Dermis lymphatic vessel endothelial cell (primary cell): ENCODE results near the gene LCNL1. TPM values are rescaled to one million over a fixed set of nuclear protein-coding genes. Genes with fewer than 3 reads are reported as not detected.

Source experiments
- total RNA-seq: library from RNA; depleted of rRNA; stranded (reverse); fragments of >200 nt; gene quantifications from 2 replicates; pipeline ENCODE4 v1.2.1, GENCODE V29; 2014

The LCNL1 gene
- under 0.01 TPM in 1 of 2 replicates, not detected in the other for total RNA-seq

DNA sequence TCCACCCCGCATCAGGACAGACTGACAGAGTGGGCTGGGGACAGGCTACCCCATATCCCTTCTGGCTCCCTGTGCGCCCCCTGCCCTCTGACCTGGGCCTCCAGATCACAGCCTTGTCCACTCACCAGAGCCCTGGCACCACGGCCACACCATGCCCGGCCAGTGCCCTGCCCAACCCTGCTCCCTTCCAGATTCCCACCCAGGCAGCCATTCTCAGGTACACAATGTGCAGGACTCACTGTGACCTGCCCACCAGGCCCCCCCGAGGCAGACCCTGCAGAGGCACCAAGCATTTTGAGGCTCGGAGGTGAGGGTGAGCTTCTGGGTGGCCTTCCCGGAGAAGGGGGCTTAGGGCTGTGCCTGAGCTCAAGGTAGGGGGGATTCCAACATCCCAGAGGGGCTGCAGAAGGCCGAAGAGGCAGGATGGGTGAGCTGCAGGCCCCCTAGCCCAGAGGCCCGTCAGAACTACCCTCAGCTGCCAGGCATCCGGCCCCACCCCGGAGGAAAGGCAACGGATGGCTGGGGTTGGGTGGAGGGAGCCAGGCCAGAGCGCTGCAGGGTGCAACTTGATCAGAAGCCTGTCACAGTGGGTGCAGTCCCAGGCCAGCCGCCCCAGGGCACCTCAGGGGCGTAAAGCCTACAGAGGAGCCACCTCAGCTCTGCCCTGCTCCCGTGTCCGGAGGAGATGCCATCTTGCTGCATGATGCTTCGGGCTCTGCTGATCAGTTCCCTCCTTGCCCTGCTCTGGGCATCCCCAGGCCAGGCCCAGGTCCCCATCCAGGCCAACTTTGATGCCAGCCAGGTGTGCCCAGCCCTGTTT is at the start of gene LCNL1:
LCNL1 (plus strand) TSS at position 762 of the 820 bp plus-strand sequence. CDS start 594 bp downstream, outside the sequence.

DNA sequence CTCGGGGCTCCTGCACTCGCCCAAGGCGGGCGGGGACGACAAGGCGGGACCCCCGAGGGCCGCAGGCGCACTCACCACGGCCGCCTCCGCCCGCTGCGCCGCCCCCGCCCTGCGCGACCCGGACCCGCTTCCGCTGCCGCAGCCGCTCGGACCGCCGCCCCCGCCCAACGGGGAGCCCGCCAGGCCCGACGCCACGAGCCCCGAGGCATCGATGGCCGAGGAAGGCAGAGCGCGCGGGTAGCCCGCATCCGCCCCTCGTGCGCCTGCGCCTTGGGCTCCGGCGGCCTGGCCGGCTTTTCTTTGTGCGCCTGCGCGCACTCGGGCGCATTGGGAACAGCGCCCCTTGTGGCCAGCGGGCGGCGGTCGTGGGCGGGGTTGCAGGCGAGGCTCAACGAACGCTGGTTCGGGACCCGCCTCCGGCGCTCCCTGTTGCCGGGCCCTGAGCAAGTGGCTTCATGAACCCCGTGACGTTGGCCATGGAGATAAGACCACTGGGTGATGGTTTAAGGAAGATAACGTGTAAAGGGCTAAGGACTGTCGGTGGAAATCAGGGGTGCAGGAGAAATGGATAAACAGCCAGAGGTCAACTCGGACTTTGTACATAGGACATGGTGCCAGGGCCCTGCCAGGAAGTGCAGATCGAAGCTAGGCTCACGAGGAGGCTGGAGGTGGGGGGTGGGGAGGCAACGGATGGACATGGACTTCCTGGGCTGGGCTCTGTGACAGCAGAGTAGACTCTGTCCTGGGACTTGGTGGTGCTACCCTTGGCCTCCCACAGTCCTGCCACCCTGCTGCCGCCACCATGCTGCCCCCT is 38.1 kb upstream of the LCNL1 start, which contains the start of the genes C8G and FBXW5:
C8G (plus strand) TSS at position 725 of the 814 bp plus-strand sequence; CDS start at position 803, 78 bp downstream.
FBXW5 (minus strand) TSS at position 220 of the 814 bp plus-strand sequence. CDS start 655 bp downstream, outside the sequence.

DNA sequence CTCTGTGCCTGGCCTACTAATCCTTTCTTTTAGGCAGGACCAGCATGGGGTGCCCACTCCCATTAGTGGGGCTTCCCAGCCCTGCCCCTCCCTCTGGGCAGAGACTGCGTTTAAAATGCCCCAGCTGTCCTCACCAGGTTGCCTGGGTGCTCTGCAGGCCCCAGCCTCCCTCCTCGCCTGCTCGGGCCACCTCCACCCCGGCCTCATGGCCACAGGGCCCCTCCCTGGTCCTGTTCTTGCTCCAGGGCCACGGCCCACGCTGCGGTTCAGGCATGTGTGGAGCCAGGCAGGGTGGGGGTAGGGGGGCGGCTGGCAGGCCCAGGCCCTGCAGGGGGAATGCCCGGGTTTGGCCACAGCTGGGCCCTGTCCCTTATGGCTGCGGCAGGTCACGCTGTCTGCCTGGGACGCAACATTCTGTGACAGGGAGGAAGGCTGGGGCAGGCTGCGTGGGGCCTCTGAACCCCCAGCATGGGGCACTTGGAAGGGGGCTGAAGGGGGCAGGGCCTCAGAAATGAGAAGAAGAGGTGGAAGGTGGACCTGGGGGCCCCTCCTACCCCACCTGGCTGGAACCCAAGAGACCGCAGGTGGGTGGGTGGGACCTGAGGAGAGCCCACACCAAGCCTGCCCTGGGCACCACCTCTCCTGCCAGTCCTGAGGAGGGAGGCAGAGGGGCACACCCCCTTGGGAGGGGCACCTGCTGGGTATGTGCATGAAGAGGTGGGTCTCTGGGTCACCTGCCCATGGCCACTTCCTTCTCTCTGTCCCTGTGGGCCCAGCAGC is 31.1 kb upstream of the LCNL1 start, which contains the start of gene LCN12:
LCN12 (plus strand) TSS at position 733 of the 780 bp plus-strand sequence. CDS start 55 bp downstream, outside the sequence.

DNA sequence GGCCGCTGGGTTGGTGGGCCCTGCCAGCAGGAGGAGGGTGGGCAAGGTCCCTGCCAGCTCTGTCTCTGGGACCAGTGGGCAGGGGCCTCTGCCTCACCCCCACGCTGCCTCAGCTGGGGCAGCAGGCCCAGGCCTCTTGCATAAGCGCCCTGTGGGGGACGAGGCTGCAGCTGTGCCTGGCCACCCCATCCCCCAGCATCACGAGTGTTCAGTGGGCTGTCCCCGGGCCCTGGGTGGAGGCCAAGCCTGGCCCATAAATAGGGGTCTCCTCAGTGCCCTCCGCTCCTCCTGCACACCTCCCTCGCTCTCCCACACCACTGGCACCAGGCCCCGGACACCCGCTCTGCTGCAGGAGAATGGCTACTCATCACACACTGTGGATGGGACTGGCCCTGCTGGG is 5.6 kb upstream of the LCNL1 start, which contains the start of gene PTGDS:
PTGDS (plus strand) TSS at position 282 of the 400 bp plus-strand sequence; CDS start at position 357, 75 bp downstream.

DNA sequence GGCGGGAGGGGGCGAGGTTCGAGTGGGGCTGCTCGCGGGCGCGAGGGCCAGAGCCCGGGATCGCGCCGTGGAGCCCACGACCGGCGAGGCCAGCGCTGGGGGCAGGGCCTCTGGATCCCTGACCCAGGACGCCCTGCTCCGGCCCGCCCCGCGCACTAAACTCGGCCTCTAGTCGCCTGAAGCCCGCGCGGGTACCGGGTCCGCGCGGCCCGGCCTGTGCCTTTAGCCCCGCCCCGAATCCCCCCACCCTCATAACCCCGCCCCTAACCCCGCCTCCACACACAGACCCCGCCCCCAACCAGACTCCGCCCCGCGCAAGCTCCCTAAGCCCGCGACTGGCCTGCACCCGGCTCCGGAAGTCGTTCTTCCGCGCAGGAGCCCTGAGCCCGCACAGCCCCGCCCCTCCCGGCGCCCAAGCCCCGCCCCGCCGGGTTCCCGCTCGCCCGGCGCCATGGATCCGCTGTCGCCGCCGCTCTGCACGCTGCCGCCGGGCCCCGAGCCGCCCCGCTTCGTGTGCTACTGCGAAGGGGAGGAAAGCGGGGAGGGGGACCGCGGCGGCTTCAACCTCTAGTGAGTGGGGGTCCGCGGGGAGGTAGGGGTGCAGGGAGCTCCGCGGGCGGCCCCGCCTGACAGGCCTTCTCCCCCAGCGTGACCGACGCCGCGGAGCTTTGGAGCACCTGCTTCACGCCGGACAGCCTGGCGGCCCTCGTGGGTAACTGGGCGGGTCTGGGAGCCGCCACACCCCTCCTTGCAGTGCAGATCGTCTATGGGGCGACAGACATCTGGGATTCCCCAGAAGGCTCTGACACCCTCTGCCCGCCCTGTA is 9.4 kb downstream of the LCNL1 start, which contains the start of gene PAXX:
PAXX (plus strand) TSS at position 430 of the 826 bp plus-strand sequence; CDS start at position 452, 22 bp downstream.

DNA sequence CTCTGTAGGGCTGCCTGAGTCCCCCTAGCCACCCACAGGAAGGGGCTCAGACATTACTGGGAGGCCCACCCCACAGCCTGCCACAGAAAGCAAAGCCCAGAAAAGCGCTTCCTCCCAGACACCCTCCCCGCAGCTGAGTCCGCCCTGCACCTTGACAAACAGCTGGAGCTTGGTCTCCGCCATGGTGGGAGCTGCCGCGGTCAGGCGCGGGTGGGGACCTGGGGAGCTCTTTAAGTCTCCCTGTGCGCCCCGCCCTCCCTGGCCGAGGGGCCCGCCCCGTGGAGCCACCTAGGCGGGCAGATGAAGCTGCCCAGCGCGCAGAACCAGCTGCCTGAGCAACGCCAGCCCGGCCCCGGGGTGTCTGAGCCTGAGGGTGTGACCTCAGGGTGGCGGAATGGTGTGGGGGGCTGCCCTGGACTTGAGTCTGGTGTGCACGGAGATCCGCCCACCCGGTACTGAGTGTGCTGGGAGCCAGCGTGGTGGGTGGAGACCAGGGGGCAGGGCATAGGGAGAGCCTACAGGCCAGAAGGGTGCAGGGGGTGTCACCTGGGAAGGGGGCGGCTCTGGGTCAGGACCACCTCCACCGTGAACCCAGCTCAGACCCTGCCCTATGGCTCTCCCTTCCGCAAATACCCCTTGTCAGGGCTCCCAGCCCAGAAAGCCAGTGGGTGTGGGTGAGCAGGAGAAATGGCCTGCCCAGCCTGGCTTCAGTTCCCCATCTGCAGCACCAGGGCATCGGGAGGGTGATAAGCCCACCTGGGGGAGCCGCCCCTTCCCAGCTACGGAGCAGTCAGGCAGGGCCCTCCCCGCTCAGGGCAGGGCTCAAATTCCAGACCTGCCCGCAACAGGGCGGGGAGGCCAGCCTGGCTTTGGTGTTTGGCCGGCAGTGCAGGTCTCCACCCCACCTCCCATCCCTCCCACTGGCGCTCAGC is 13.8 kb downstream of the LCNL1 start, which contains the start of gene CLIC3:
CLIC3 (minus strand) TSS at position 208 of the 932 bp plus-strand sequence; CDS start at position 183, 25 bp downstream.

DNA sequence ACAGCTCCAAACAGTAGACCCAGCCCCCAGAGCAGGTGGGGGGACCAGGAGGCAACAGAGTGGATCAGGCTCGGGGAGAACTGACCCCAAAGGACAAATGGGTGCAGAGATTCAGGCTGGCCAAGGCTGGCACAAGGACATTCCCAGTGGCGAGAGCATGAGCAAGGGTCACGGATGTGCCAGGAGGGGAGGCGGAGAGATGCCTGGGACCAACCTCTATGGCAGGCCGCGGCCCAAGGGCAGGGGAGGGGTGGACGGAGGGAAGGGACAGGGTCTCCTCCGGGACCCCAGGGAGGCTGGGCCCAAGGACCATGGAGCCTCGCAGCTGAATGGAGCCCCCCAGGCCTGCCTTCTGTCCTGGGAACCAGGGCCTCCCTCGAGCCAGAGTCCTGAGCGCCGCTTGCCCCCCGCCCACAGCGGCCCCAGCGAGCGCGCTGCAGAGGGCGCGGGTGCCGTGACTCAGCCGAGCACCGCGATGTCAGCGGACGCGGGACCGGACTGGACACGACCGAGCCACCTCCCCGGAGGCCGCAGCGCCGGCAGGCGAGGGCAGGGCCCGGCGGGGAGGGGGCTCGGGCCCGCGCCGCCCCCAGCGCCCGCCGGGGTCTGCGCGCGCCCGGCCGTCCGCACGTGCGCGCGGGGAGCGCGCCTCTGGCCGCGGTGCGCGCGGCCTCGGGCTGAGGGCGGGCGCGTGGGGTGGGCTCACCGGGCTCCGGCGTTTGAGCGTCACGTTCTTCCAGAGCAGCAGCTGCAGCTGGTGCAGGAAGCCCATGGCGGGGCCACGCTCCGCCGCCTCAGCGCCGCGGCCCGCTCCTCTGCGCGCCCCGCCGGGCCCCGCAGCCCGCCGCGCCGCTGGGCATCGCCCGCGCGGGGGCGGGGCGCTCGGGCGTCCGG is 44.8 kb downstream of the LCNL1 start, which contains the start of gene ABCA2:
ABCA2 (minus strand) TSS at position 869 of the 894 bp plus-strand sequence; CDS start at position 772, 97 bp downstream.

DNA sequence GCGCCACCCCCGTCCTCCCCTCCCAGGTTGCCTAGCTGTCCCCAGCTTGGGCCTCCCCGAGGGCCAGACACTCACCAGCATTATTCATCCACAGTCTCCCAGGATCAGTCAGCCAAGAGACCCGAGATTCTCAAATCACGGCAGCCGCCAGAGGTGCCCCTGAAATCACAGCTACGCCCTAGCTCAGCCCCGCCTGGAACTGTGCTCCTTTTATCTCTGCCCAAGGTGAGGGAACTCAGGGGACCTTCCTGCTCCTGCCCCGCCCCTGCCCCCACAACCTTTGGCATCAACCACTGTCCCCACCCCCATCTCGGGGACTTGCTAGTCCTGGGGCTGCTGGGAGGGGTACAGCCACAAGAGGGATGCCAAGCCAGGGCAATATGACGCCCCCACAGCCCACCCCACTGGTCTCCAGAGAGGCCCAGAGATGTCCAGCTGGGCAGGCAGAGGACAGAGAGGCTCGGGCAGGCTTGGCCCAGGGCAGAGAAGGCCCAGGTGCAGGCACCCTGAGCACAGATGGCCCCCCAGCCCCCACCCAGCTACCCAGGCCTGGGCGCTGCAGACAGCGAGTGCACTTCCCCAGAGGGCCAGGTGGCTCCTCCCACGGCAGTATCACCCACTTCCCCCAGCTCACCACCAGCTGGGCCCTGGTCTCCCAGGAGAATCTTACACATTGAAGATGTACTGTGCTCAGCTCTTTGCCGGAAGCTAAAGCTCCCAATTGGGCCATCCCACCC is 49.3 kb downstream of the LCNL1 start, which contains the start of gene FUT7:
FUT7 (minus strand) TSS at position 185 of the 737 bp plus-strand sequence; CDS start at position 88, 97 bp downstream.

Other genes with a start within 250 kb of the LCNL1 start
- not detected in 2 replicates for gene LCN10, start 240.1 kb upstream of the LCNL1 start, total RNA-seq
- not detected in 2 replicates for gene LCN6, start 234.5 kb upstream of the LCNL1 start, total RNA-seq
- not detected in 2 replicates for gene LCN8, start 224.8 kb upstream of the LCNL1 start, total RNA-seq
- not detected in 2 replicates for gene LCN15, start 218.5 kb upstream of the LCNL1 start, total RNA-seq
- gene TMEM141, start 191.6 kb upstream of the LCNL1 start, total RNA-seq, result 41.9 and 66.5 TPM in 2 replicates
- gene CCDC183, start 186.7 kb upstream of the LCNL1 start, total RNA-seq, result 0.52 and 0.98 TPM in 2 replicates
- 49.3 and 52.9 TPM in 2 replicates for gene RABL6, start 175.0 kb upstream of the LCNL1 start, total RNA-seq
- gene AJM1, start 140.5 kb upstream of the LCNL1 start, total RNA-seq, result 0.60 and 0.65 TPM in 2 replicates
- 185 and 194 TPM in 2 replicates for gene PHPT1, start 133.6 kb upstream of the LCNL1 start, total RNA-seq
- 0.52 and 0.65 TPM in 2 replicates for gene MAMDC4, start 130.6 kb upstream of the LCNL1 start, total RNA-seq
- 286 and 317 TPM in 2 replicates for gene EDF1, start 116.7 kb upstream of the LCNL1 start, total RNA-seq
- 12.7 and 18.0 TPM in 2 replicates for gene TRAF2, start 96.5 kb upstream of the LCNL1 start, total RNA-seq
- 140 and 161 TPM in 2 replicates for gene FBXW5, start 38.3 kb upstream of the LCNL1 start, total RNA-seq
- 0.54 and 0.77 TPM in 2 replicates for gene C8G, start 37.8 kb upstream of the LCNL1 start, total RNA-seq
- 0.11 TPM in 1 of 2 replicates, not detected in the other for gene LCN12, start 30.7 kb upstream of the LCNL1 start, total RNA-seq
- gene PTGDS, start 5.5 kb upstream of the LCNL1 start, total RNA-seq, result 0.43 and 2.8 TPM in 2 replicates
- 8.0 and 9.2 TPM in 2 replicates for gene PAXX, start 9.4 kb downstream of the LCNL1 start, total RNA-seq
- not detected in 2 replicates for gene CLIC3, start 13.6 kb downstream of the LCNL1 start, total RNA-seq
- gene ABCA2, start 45.2 kb downstream of the LCNL1 start, total RNA-seq, result 4.8 and 6.8 TPM in 2 replicates
- not detected in 2 replicates for gene FUT7, start 49.1 kb downstream of the LCNL1 start, total RNA-seq
- gene NPDC1, start 63.2 kb downstream of the LCNL1 start, total RNA-seq, result 4.8 and 8.2 TPM in 2 replicates
- not detected in 2 replicates for gene ENTPD2, start 71.1 kb downstream of the LCNL1 start, total RNA-seq
- 2.0 and 2.5 TPM in 2 replicates for gene SAPCD2, start 87.6 kb downstream of the LCNL1 start, total RNA-seq
- 19.7 and 21.1 TPM in 2 replicates for gene UAP1L1, start 94.5 kb downstream of the LCNL1 start, total RNA-seq
- gene MAN1B1, start 104.0 kb downstream of the LCNL1 start, total RNA-seq, result 54.2 and 55.7 TPM in 2 replicates
- gene DPP7, start 131.7 kb downstream of the LCNL1 start, total RNA-seq, result 77.3 and 94.1 TPM in 2 replicates
- under 0.01 TPM in 1 of 2 replicates, not detected in the other for gene GRIN1, start 156.2 kb downstream of the LCNL1 start, total RNA-seq
- not detected in 2 replicates for gene LRRC26, start 187.1 kb downstream of the LCNL1 start, total RNA-seq
- gene TMEM210, start 189.1 kb downstream of the LCNL1 start, total RNA-seq, result 0.09 TPM in 1 of 2 replicates, not detected in the other
- 19.9 and 20.9 TPM in 2 replicates for gene ANAPC2, start 205.6 kb downstream of the LCNL1 start, total RNA-seq
- gene SSNA1, start 205.7 kb downstream of the LCNL1 start, total RNA-seq, result 81.8 and 83.4 TPM in 2 replicates
- 2.3 and 3.4 TPM in 2 replicates for gene TPRN, start 217.7 kb downstream of the LCNL1 start, total RNA-seq
- gene TMEM203, start 222.7 kb downstream of the LCNL1 start, total RNA-seq, result 21.4 and 23.5 TPM in 2 replicates
- 2.1 and 2.2 TPM in 2 replicates for gene NDOR1, start 222.7 kb downstream of the LCNL1 start, total RNA-seq
- 0.09 and 0.11 TPM in 2 replicates for gene RNF208, start 239.2 kb downstream of the LCNL1 start, total RNA-seq
- gene CYSRT1, start 242.2 kb downstream of the LCNL1 start, total RNA-seq, result 0.22 and 0.26 TPM in 2 replicates
- not detected in 2 replicates for gene RNF224, start 244.5 kb downstream of the LCNL1 start, total RNA-seq
- gene SLC34A3, start 247.9 kb downstream of the LCNL1 start, total RNA-seq, result not detected in 2 replicates